ENCODE results near the gene SUMO4.

Gene SUMO4

GRCh38 chr6:149387779-149388512, 12.1 kb upstream of the SUMO4 start:
- no peak for TF ChIP-seq CTCF (IDR thresholded peaks at IDR 0.05; ENCODE audit: borderline replicate concordance, insufficient read depth, low read depth, low read length)
- H3K4me3 ChIP-seq (ENCODE audit: low read depth, low read length) = no peak overlapping the region

DNA sequence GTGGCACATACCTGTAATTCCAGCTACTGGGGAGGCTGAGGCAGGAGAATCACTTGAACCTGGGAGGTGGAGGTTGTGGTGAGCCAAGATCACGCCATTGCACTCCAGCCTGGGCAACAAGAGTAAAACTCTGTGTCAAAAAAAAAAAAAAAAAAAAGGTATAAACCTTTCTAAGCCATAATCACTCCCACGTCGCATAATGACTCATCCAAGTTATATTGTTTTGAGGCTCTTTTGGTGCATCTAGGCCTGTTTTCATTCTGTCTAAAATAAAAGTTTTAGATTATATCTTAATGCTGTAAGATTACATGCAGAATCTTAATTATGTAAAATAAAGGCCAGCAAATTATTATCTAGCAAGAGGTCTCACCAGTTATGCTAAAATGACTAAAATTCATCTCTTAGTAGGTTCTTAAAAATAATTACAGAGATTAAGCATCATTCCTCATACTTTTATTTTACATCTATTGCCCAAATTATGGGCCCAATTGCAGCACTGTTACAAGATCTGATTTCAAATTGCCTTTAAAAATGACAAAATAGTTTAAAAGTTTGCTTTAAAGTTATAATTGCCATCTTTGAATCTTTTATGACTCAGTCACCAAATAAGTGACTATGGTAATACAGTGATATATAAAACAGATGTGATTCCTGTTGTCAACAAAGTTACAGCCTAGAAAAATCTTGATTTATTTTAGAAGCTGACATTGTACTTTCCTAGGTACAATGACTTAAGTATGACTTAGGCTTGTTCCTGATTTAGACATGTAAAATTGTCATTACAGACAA, 10.4 kb upstream of the SUMO4 start:
- no peak for TF ChIP-seq CTCF (IDR thresholded peaks at IDR 0.05; ENCODE audit: borderline replicate concordance, insufficient read depth, low read depth, low read length)
- no peak overlapping the region for H3K4me3 ChIP-seq (ENCODE audit: low read depth, low read length)

- no peak overlapping the region for H3K4me3 ChIP-seq (ENCODE audit: low read depth, low read length)
Measured at GRCh38 chr6:149392093-149392492, 8.0 kb upstream of the SUMO4 start.

DNA sequence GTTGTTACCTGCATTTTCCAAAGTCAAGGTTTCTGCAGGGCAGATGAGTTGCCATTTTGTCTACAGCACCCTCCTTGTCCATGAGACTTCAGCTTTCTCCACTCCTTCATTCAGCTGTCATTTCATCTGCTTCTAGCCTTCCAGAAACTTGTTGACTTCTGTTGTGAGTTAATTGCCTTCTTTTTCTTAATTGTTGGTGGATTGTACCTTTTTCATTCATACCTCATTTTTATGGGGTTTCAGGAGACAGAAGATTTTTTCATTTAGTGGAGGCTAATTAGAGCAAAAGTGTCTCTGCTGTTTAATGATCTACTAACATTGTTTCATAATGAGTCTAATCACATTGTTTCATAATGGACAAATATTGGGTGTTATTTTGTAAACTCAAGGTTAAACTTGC, 7.5 kb upstream of the SUMO4 start:
- TF ChIP-seq CTCF (IDR thresholded peaks at IDR 0.05; ENCODE audit: borderline replicate concordance, insufficient read depth, low read depth, low read length) = no peak

More at GRCh38 chr6:149392093-149392492, 8.0 kb upstream of the SUMO4 start:
- TF ChIP-seq CTCF (IDR thresholded peaks at IDR 0.05; ENCODE audit: borderline replicate concordance, insufficient read depth, low read depth, low read length) = no peak

GRCh38 chr6:149393002-149393679, 6.9 kb upstream of the SUMO4 start:
- no peak overlapping the region for H3K4me3 ChIP-seq (ENCODE audit: low read depth, low read length)
- TF ChIP-seq CTCF (IDR thresholded peaks at IDR 0.05; ENCODE audit: borderline replicate concordance, insufficient read depth, low read depth, low read length) = no peak

More for the DNA sequence above, 7.5 kb upstream of the SUMO4 start:
- no peak overlapping the region for H3K4me3 ChIP-seq (ENCODE audit: low read depth, low read length)

DNA sequence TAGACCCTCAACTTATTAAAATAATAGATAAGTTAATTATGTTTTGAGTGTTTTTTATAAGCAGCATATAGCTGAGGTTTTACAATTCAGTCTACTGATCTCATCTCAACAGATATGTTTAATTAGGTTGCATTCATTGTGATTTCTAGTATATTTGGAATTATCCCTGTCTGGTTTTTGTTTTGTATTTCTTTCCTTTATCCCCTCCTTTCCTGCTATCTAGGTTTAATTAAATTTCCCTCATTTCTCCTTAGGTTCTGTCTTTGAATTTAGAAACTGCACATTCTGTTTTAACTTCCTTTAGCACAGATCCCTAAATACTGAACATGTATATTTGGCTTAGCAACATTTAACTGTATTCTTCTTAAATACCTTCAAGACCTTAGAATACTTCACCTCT, 4.9 kb upstream of the SUMO4 start:
- no peak overlapping the region for H3K4me3 ChIP-seq (ENCODE audit: low read depth, low read length)
- TF ChIP-seq CTCF (IDR thresholded peaks at IDR 0.05; ENCODE audit: borderline replicate concordance, insufficient read depth, low read depth, low read length) = no peak

Measured in GM12875 (cell line).